ENCODE results near the gene SPRYD4.

SPRYD4 gene

GRCh38 chr12:56522411-56523193, 54.2 kb downstream of the SPRYD4 start:
- no peak for DNase-seq

DNA sequence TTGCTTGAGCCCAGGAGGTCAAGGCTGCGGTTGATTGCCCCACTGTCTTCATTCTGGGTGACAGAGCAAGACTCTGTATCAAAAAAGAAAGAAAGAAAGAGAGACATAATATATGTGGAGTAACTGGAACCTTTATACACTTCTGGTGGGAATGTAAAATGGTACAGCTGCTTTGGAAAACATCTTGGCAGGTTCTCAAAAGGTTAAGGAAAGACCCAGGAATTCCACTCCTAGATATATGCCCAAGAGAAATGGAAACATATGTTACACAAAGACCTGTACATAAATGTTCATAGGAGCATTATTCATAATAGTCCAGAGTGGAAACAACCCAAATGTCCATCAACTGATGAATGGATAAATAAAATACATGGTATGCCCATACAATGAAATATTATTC, 60.5 kb downstream of the SPRYD4 start:
- no peak for DNase-seq
